Activated CD4-positive, alpha-beta T cell treated with anti-CD3 and anti-CD28 coated beads, Interleukin-2, amount 50 U/mL, for 24 hours (primary cell): ENCODE measurements around the gene CCSER2.
A peak's percentile ranks its signal among the peaks of the same experiment; 100 is the strongest.
"Not testable (repeated sequence)": the region's sequence is repeated elsewhere in the genome, so short reads cannot be mapped to it uniquely, and the experiment has no call there.

Experiments used
- DNase-seq, 2 donors: peaks; one replicate each; pipeline ENCODE4 v3.0.0-alpha.2; 2020; ENCODE audit warnings: low read depth in 1 of 2, low spot score in 1 of 2

The CCSER2 gene

DNA sequence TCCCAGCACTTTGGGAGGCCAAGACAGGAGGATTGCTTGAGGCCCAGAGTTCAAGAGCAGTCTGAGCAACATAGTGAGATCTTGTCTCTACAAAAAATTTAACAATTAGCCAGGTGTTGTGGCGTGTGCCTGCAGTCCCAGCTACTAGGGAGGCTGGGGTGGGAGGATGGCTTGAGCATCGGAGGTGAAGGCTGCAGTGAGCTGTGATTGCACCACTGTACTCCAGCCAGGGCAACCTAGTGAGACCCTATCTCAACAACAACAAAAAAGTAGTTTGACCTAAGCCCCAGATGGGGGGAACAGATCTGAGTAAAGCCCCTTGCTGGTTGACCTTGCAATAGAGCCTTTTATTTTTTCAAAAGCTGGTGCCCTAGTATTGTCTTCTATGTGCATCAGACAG lies 15.6 kb upstream of the CCSER2 start:
- DNase-seq = no peak

DNA sequence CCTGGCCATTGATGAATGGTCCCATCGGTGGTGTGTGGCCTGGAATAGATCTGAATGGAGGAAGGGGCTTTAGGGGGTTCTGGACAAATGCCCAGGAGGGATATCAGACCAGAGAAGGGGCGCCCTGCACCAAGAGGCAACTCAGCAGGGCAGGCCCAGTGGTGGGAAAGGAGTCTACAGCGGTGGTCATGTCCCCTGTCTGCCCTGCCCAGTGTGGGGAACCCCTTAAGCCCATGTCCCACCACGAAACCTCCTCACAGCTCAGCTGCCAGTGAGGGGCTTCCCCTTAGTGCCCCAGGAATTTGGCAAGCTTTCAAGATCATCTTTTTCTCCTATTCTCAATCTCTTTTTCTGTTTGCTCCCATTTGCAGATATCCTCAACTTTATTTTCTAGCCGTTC lies 14.1 kb upstream of the CCSER2 start:
- DNase-seq = no peak

DNA sequence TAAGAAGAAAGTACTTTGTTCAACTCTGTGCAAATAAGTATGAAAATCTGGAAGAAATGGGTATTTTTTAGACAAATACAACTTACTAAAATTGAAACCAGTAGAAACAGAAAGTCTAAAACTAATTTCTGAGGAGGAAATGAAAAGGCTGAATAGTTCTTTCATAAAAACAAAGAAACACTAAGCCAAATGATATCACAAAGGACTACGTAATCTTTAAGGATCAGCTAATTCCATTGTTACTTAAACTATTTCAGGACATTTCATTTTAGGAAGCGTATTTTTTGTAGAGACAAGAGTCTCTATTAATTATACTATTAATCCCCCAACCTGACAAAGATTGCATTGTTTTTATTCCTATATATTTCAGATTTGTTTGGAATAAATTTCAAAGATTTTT lies 11.2 kb upstream of the CCSER2 start:
- DNase-seq = no peak

DNA sequence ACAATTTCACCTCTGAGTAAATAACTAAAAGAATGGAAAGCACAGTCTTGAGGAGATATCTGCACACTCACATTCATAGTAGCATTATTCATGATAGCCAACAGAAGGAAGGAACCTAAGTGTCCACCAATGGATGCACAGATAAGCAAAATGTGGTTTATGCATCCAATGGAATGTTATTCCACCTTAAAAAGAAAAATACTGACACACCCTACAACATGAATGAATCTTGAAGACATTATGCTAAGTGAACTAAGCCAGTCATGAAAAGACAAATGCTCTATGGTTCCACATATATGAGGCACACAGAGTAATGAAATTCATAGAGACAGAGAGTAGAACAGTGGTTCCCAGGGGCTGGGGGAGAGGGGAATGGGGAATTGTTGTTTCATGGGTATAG lies 6.5 kb upstream of the CCSER2 start:
- no peak for DNase-seq

DNA sequence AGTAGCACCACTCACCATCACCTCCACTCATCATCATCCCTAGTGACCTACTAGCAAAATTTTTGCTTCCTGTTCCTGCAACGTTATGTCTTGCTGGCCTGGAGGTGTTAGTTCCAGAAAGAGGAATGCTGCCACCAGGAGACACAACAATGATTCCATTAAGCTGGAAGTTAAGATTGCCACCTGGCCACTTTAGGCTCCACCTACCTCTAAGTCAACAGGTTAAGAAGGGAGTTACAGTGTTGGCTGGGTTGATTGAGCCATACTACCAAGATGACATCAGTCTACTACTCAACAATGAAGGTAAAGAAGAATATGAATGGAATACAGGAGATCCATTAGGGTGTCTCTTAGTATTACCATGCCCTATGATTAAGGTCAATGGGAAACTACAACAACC lies 4.8 kb upstream of the CCSER2 start:
- not testable (repeated sequence) for DNase-seq

DNA sequence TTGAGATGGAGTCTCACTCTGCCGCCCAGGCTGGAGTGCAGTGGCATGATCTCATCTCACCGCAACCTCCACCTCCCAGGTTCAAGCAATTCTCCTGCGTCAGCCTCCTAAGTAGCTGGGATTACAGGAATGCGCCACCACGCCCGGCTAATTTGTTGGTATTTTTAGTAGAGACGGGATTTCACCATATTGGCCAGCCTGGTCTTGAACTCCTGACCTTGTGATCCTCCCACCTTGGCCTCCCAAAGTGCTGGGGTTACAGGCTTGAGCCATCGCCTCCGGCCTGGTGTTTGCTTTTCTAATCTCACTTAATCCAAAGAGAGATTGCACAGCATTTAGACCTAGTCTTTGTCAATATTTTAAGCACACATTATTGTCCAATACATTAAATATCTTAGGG lies 1.4 kb upstream of the CCSER2 start:
- DNase-seq = not testable (repeated sequence)

DNA sequence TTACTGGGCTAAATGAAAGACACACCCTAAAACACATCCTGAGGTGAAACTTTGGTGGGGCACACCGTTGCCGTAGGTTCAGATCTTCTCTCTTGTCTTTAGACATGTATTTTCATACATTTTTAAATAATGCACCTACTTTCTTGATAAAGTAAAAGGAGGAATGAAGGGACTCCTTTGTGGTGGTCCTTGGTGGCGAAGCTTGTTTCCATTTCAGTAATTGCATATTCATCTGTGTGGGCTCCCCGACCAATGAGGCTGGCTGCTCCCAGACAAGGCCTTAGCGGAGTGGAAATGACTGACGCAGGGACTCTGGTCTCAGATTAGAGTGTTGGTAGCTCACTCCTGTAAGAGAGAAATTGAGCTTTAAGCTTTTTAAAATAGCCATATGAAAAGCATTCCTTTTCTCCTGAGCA lies 815 bp downstream of the CCSER2 start:
- DNase-seq = peak; percentile 21 to 59

DNA sequence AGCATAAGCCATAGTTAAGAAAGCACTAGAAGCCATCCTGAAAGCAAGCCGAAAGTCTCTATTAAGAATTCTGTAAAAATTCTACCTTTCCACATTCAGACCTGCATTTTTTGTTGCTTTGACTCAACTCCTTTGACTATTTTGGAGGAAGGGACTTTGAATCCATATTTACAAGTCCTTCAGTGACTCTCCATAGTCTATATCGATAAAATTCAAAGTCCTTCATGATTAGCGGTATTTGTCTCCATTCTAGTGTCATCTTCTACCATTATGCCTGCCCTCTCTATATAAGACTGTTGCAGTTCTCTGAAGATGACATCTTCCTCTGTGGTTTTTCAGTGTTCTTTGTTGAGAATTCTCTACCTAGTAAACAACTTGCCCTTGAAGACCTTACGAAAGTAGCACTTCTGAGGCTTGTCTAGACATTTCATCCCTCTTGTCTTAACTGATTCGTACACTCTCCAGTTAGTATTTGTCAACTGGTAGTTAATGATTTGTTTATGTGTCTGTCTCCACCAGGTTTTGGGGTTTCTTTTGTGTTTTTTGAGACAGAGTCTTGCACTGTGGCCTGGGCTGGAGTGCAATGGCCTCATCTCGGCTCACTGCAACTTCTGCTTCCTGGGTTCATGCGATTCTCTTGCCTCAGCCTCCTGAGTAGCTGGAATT lies 1.7 kb downstream of the CCSER2 start:
- no peak for DNase-seq

DNA sequence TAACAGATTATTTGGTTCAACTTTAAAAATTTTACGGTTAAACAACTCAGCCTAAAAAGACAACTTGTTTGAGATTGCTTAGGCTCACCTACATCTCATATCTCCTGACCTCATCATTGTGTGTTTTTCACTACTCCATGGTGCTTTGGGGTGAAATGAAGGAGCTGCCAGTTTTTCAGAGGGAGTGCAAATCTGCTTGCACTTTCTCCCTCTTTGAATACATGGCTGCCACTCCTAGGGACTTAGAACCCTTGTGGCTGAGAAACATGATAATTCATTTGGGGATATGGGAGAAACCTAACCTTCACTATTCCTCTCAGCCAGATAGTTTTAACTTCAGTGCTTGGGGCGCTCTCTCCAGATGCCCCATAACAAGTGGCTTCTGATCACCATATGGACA lies 2.7 kb downstream of the CCSER2 start:
- DNase-seq = no peak

DNA sequence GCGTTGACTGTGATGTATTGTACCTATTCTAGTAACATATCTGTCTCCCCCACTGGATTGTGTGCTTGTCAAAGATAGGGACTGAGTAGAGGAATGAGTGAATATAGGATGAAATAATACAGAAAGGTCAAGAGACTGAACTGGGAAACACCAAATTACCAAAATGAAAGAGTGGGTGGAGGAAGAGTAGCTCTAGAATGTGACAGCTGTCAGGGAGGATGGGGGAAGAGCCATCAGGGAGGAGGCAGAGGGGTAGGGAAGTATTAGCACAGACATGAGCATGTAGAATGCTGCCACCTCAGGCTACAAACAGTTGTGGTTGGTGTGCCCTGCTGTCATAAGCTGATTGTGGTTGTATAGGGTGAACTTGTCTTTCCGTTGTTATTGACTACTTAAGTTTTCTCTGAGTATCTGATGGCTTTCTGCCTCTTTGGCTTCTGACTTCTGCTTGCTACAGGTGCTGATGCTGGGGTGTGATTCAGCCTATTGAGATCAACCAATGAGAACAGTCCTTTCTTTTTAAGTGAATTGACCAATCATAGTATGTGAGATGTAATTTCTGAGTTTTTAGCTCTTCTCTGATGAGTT lies 5.6 kb downstream of the CCSER2 start:
- DNase-seq = peak; percentile 24 to 62

DNA sequence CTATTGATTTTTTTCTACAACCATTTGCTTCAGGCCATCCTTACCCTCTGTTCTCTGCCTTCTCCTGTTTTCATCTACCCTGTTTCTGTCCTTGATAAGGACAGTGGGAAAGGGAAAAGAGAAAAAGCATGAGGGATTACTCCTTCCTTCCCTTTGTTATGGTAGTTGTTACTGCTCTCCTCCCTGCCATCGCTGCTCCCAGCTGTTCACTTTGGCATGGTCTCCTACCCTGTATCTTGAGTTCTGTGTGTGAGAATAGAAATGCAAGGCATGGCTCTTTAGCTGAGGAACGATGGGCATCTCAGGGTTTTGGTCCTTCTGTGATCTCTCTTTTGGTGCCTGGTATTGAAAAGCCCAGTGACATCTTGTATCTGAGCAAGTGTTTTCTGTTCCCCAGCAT lies 6.4 kb downstream of the CCSER2 start:
- no peak for DNase-seq

DNA sequence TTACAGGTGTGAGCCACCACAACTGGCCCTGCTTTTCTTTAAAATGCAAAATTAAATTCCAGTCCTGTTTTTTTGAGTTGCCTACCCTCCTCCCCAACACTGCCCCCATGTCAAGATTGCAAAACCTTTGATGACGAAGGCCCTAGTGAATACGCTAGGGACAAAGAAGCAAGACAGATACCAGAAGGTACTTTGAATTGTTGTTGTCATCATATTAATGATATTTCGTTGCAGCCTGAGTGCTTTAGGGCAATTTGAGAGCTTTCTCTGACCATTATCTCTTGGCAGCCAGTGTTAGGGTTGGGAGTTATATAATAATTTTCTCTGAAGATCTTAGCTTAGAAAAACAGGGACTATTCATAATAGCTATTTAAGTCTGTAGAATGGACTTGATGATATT lies 7.1 kb downstream of the CCSER2 start:
- DNase-seq = no peak

DNA sequence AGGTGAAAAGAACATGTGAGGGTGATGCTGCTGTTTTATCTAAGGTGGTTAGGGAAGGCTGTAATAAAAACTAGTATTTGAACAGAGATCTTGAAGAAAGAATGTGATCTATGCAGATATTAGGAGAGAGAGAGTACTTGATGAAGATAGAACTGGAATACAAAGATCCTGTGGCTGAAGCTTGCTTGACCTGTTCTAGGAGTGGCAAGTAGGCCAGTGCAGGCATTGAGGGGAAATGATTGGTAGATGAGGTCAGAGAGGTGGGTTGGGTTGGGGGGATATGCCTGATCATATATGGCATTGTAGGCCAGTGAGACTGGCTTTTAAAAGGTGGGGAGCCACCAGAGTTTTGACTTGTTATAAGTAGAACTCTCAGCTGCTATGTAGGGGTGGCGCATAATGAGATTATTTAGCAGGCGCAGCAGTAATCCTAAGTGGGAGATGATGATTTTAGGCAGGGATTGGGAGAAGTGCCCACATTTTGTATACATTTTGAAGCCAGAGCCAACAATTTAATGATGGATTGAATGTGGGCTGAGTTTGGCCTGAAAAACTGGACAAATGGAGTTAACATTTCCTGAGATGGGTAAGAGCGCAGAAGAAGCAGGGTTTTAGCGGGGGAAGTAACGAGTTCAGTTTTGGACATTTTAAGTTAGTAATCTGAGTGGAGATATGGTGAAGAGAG lies 8.2 kb downstream of the CCSER2 start:
- no peak for DNase-seq

DNA sequence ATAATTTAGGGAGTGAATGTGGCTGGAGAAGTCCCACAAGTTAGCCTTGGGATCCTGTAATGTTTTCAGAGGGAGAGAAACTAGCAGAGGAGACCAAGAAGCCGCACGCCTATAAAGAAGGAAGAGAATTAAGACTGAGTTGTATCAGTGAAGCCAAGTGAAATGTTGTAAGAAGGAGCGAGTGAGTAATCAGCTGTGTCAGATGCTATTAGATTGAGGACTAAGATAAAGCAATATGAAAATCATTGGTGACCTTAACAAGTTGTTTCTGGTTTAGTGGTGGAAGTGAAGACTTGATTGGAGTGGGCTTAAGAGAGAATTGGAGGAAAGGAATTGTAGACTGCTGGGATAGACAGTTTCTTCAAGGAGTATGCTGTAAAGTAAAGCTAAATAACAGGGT lies 8.8 kb downstream of the CCSER2 start:
- DNase-seq = no peak

DNA sequence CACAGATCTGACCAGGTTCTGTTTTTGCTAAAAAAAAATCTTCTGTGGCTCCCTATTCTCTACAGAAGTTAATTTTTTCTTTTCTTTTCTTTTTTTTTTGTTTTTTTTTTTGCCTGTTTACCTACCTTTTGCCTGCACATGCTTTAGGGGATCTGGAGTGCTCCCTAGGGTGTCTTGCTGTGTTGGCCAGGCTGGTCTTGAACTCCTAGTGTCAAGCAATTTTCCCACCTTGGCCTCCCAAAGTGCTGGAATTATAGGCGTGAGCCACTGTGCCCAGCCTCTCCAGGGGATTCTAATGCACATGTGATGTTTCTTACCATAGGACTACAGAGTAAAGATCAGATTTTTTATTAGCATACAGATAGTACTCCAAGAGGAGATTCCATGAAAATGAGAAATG lies 10.6 kb downstream of the CCSER2 start:
- no peak for DNase-seq

DNA sequence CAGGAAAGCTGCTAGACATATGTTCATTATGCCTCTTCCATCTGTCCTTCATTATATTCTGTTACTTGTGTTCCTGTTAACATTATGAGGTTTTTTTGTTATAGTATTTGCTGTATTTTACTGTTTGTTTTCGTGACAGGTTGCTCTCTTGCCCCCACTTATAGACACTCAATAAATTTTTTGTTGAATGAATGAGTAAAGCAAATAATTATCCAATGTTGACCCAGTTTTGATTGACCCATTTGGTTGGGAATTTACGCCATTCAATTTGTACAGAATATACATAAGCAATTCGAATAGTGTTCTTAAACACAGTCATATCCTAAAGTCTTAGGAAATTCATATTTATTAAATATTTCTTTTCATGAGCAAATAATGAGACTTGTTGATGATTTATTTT lies 11.8 kb downstream of the CCSER2 start:
- no peak for DNase-seq

DNA sequence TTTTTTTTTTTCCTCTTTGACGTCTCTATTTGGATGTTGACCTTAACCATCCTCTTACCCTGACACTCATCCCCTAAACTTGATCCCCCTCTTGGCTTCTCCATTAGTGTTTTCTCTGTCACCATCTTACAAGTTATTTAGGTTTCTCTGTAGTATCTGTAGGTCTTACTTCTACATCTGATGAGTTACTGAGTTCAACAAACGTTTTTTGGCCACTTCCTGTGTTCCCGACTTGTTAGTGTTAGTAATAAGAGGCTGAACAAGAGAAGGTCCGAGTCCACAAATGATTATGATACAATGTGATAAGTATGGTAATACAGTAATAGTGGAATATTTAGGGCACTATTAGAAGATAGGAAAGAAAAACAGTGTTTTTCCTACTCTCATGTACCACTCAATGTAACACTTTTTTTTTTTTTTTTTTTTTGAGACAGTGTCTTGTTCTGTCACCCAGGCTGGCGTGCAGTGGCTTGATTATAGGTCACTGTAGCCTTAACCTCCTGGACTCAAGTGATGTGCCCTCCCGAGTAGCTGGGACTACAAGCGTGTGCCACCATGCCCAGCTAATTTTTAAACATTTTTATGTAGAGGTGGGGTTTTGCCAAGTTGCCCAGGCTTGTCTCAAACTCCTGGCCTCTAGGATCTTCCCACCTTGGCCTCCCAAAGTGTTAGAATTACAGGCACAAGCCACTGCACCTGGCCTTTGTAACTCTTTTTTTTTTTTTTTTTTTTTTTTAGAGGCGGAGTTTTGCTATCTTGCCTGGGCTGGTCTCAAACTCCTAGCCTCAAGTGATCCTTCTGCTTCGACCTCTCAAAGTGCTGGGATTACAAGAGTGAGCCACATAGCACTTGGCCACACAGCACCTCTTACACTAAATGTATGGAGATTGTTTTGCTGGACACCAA lies 12.5 kb downstream of the CCSER2 start:
- DNase-seq = no peak

DNA sequence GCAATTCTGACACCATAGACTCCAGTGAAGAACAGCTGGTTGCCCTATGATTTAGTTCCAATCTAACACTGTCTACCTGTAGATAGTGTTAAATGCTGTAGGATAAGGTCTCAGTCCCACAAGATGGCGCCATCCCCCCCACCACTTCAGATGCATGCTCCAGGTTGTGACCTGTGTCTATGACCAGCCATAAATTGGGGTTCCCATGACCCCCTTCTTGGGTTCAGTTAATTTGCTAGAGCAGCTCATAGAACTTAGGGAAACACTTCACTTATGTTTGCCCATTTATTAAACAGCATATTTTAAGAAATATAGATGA lies 13.1 kb downstream of the CCSER2 start:
- DNase-seq = no peak

DNA sequence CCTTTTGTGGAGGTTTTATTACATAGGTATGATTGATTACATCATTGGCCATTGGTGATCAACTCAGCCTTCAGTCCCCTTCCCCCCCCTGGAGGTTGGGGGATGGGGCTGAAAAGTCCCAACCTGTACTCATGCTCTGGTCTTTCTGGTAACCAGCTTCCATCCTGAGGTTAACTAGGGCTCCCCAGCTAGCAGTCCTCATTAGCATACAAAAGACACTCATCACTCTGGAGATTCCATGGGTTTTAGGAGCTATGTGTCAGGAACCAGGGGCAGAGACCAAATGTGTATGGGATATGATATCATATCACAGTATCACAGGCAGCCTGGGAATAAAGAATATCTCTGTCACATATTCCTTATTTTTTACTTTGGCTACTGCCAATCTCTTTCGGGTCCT lies 13.6 kb downstream of the CCSER2 start:
- DNase-seq = no peak

DNA sequence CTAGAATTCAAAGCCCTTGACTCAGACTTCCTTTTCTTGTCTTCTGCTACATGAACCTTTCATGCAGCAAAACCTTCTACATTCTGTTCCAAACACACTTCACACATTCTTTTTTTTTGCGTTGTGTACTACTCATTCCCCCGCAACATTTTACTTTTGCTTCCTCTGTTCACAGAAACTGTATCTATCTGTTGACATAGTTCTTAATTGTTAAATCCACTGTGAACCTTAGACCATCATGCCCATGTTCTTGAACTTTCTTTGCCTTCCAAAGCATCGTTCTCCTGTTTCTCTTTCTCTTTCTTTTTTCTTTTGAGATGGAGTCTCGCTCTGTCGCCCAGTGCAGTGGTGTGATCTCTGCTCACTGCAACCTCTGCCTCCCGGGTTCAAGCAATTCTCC lies 14.2 kb downstream of the CCSER2 start:
- no peak for DNase-seq

DNA sequence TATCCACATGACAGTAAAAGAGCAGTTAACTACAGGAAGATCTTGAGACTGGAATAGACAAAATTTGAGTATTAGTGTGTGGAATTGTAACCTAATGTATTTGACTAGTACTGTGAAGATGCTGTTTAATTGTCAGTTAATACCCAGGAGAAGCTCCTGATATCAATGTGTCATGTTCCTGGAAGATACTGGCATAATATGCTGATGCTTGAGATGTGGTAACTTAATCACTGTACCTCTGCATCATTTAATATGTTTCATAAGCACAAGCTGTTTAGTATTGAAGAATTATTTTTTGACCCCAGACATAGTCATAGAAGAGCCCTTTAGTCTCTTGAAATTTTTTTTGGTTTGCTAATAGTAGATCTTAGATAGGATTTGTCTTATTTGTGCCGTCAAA lies 15.4 kb downstream of the CCSER2 start:
- no peak for DNase-seq

DNA sequence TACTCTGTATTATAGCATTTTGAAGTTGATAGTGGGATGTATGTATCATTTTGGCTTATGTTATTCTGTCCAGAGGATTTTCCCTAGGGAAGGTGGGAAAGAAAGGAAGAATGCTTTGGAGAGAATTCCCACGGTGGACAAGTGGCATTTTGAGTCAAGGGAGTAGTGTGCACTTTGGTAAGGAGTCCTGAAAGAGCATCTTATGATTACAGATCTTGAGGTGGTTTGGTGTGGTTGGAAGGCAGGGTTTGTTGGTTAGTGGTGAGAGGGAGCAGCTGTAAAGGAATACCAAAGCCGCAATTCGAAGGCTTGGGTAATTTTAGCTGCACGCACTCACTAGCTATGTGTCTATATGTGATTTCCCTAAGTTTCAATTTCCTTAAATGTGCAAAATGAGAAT lies 16.1 kb downstream of the CCSER2 start:
- no peak for DNase-seq
